ENCODE results near the gene CIART. TPM values are rescaled to one million over a fixed set of nuclear protein-coding genes. Genes with fewer than 3 reads are reported as not detected.

The CIART gene
- total and polyA plus RNA-seq, 2 of the 8 experiments (the other 6 are each of a cell fraction or from before 2014, with no cell fraction given), result 9.6 to 33.3 TPM

DNA sequence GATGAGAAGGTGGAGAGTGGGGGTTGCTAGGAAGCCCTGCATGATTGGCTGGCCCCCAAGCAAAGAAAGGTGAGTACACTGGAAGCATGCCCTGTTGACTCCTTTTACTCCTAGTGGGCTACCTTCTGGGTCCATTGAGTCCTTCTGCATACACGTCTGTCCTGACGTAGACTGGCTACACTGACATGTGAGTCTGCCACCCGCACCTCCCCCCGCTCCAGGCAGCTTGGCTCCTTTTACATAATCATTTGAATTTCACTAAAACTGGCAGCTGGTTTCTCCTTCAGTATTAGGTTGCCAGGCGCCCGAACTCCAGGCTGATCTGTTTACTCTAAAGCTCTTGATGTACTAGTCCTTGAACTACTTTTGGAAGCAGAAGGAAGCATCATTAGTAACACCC lies 20.0 kb downstream of the CIART start (continued):
- TF ChIP-seq CTBP2 (IDR thresholded peaks at IDR 0.05; ENCODE audit: borderline replicate concordance, insufficient read depth, insufficient read length, low read length) (no peak), SP4 (IDR thresholded peaks at IDR 0.05; ENCODE audit: low read length) (no peak), NANOG (IDR thresholded peaks at IDR 0.05; ENCODE audit: insufficient read depth, low read depth, low read length, poor library complexity, severe bottlenecking) (no peak), ASH2L (IDR thresholded peaks at IDR 0.05; ENCODE audit: low read length) (no peak), CREB1 (IDR thresholded peaks at IDR 0.05) (peak; percentile 39; the same call in 1 of the 2 replicates)
- TF ChIP-seq, protein P1, sequence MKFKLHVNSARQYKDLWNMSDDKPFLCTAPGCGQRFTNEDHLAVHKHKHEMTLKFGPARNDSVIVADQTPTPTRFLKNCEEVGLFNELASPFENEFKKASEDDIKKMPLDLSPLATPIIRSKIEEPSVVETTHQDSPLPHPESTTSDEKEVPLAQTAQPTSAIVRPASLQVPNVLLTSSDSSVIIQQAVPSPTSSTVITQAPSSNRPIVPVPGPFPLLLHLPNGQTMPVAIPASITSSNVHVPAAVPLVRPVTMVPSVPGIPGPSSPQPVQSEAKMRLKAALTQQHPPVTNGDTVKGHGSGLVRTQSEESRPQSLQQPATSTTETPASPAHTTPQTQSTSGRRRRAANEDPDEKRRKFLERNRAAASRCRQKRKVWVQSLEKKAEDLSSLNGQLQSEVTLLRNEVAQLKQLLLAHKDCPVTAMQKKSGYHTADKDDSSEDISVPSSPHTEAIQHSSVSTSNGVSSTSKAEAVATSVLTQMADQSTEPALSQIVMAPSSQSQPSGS (IDR thresholded peaks at IDR 0.05; ENCODE audit: low read length), result no peak
- TF ChIP-seq, protein P2, sequence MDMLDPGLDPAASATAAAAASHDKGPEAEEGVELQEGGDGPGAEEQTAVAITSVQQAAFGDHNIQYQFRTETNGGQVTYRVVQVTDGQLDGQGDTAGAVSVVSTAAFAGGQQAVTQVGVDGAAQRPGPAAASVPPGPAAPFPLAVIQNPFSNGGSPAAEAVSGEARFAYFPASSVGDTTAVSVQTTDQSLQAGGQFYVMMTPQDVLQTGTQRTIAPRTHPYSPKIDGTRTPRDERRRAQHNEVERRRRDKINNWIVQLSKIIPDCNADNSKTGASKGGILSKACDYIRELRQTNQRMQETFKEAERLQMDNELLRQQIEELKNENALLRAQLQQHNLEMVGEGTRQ (IDR thresholded peaks at IDR 0.05; ENCODE audit: low read length), result no peak
